HG02938 (cell line): ENCODE data around the gene NOP16.
A peak's percentile ranks its signal among the peaks of the same experiment; 100 is the strongest.

Experiments used
- ATAC-seq: cut with Tn5 transposase; IDR thresholded peaks from one replicate; pipeline ENCODE4 v1.9.1; 2021; ENCODE audit warnings: mild to moderate bottlenecking, moderate library complexity; ENCODE audit not compliant: unreplicated experiment

Gene NOP16

GRCh38 chr5:176361437-176362232 lies 26.8 kb downstream of the NOP16 start, which contains the start of gene KIAA1191:
Gene KIAA1191, minus strand, starts transcription at chr5:176361764. Its CDS starts 2,256 bp downstream, at chr5:176359508.
- ATAC-seq, result peak; percentile 82

- no peak for ATAC-seq
Measured at GRCh38 chr5:176360894-176361436, 27.4 kb downstream of the NOP16 start.

GRCh38 chr5:176359658-176360057 lies 28.7 kb downstream of the NOP16 start:
- ATAC-seq, result no peak

- ATAC-seq, result no peak
Measured at GRCh38 chr5:176356179-176356566, 32.2 kb downstream of the NOP16 start.

- ATAC-seq, result no peak
Measured at GRCh38 chr5:176355400-176356178, 32.8 kb downstream of the NOP16 start.

GRCh38 chr5:176353533-176353932 lies 34.9 kb downstream of the NOP16 start:
- ATAC-seq, result no peak

- ATAC-seq, result no peak
Measured at GRCh38 chr5:176352116-176352878, 36.1 kb downstream of the NOP16 start.

- ATAC-seq, result no peak
Measured at GRCh38 chr5:176350416-176350815, 38.0 kb downstream of the NOP16 start.

GRCh38 chr5:176342766-176343458 lies 45.5 kb downstream of the NOP16 start:
- ATAC-seq, result no peak

GRCh38 chr5:176342158-176342483 lies 46.3 kb downstream of the NOP16 start:
- ATAC-seq, result no peak

- ATAC-seq, result no peak
Measured at GRCh38 chr5:176341325-176342157, 46.9 kb downstream of the NOP16 start.

GRCh38 chr5:176339304-176339703 lies 49.1 kb downstream of the NOP16 start:
- ATAC-seq, result no peak

GRCh38 chr5:176337913-176338312 lies 50.5 kb downstream of the NOP16 start:
- no peak for ATAC-seq

- no peak for ATAC-seq
Measured at GRCh38 chr5:176334031-176334770, 54.2 kb downstream of the NOP16 start.
